Heart left ventricle (tissue), 16 donors: ENCODE data around the gene RSPH1. TPM values are rescaled to one million over a fixed set of nuclear protein-coding genes. Genes with fewer than 3 reads are reported as not detected.

ENCODE experiments used
- ATAC-seq, 4 donors: fragments of 200-7000 bp; cut with Tn5 transposase; one replicate each; pipeline ENCODE4 v1.9.1; 2020 to 2022; ENCODE audit warnings: moderate library complexity in 4 of 4, mild to moderate bottlenecking in 3 of 4, moderate number of reproducible peaks in 1 of 4
- DNase-seq, 5 donors: peaks; one replicate each; pipeline ENCODE4 v3.0.0-alpha.2; 2020
- H3K27ac ChIP-seq, 12 donors: fragments of 200-600 bp; sonication (generic) in 4 of 12; one replicate each; pipeline versions ENCODE4 v1.5.0 to v1.8.0; 2016 to 2022; ENCODE audit warnings: mild to moderate bottlenecking in 2 of 12
- H3K27me3 ChIP-seq, 9 donors: fragments of 200-600 bp; sonication (generic) in 2 of 9; one replicate each; pipeline versions ENCODE4 v1.5.1 to v1.8.0; 2016 to 2022; ENCODE audit warnings: mild to moderate bottlenecking in 3 of 9
- H3K36me3 ChIP-seq, 9 donors: fragments of 200-600 bp; sonication (generic) in 2 of 9; one replicate each; pipeline versions ENCODE4 v1.5.0 to v1.8.0; 2018 to 2022; ENCODE audit warnings: mild to moderate bottlenecking in 2 of 9
- H3K4me1 ChIP-seq, 12 donors: fragments of 200-600 bp; sonication (generic) in 4 of 12; one replicate each; pipeline versions ENCODE4 v1.5.0 to v1.8.0; 2016 to 2022; ENCODE audit warnings: mild to moderate bottlenecking in 3 of 12
- H3K4me3 ChIP-seq, 12 donors: fragments of 200-600 bp; sonication (generic) in 4 of 12; one replicate each; pipeline versions ENCODE4 v1.5.0 to v1.8.0; 2017 to 2022; ENCODE audit warnings: mild to moderate bottlenecking in 9 of 12, moderate library complexity in 4 of 12
- H3K9me3 ChIP-seq, 12 donors: fragments of 200-600 bp; sonication (generic) in 4 of 12; one replicate each; pipeline versions ENCODE4 v1.5.0 to v1.8.0; 2016 to 2022; ENCODE audit warnings: mild to moderate bottlenecking in 1 of 12
- POLR2A ChIP-seq, 2 donors: fragments of 450-650 bp; IDR thresholded peaks; one replicate each; pipeline ENCODE4 v1.6.1; 2017; ENCODE audit warnings: antibody characterized with exemption in 2 of 2, mild to moderate bottlenecking in 2 of 2, moderate library complexity in 2 of 2
- WGBS, 4 donors: extraction: QIAGEN DNeasy Blood & Tissue Kit in 2 of 4; methylation state at CpG; one replicate each; pipeline versions ENCODE4 v1.1.5 to v1.1.7; 2013 to 2018; 5-methylcytosine and 5-hydroxymethylcytosine counted together
- intact Hi-C, 10 donors: fragments of 100-400 bp; cut with DNase I; formaldehyde crosslinking; loops; one replicate each; pipeline versions ENCODE4 v1.11.1 to v1.14.2; 2022
- polyA plus RNA-seq, 2 donors: library from polyadenylated mRNA; stranded (reverse); fragments of 200-250 nt; gene quantifications; one replicate each; pipeline ENCODE4 v1.2.3, GENCODE V29; 2013
- total RNA-seq, 9 donors: library from RNA; depleted of rRNA in 2 of 9; stranded (reverse); fragments of >200 nt in 2 of 9; fragmentation: NEBNext Ultra II Directional in 3 of 9; extraction: Animal tissue kit (Norgen Biotek cat#: 25700) in 3 of 9; gene quantifications; one replicate each; pipeline versions ENCODE4 v1.1.0 to v1.2.4, GENCODE V29; 2016 to 2023
- TF ChIP-seq, protein P1 (sequence below), 12 donors: fragments of 200-600 bp; sonication (generic) in 4 of 12; IDR thresholded peaks; one replicate each; pipeline versions ENCODE4 v1.5.0 to v1.8.0; 2018 to 2022; ENCODE audit warnings: antibody characterized with exemption in 12 of 12, mild to moderate bottlenecking in 5 of 12
- donor health status: ischemic (EF 13 %, LVEDD 7.1; RV severe dilation, severe dysfunction).
- donor health status: healthy with polysubstance abuse.
- donor health status: DM: no; HTN: yes; CAD: no.
- donor health status: DM: no; HTN: no; CAD: no.
- donor health status: ischemic (EF 25% LVEDD 6.9; RV normal size, moderate dysfunction).
- donor health status: ischemic (EF 25% LVEDD 5.7; RV mildly dilated, moderate dysfunction).
- donor health status: healthy.
- donor health status: DM: yes; HTN: yes; CAD: no.
- donor health status: ischemic (EF 35%, LVEDD 5.7; RV mildly dilated, moderate dysfunction).
- donor health status: nonischemic (EF 11% LVEDD 7.7; RV severe dilation, severe dysfunction).
- donor health status: DM: yes; HTN: yes; CAD: no.
- donor health status: PGD.
- donor health status: ischemic (EF 29% LVEDD 5.4; RV normal size, mild dysfunction).
- donor health status: nonischemic (EF 23%, LVEDD 6.1; RV moderate dilation, normal function).

Gene RSPH1
- total and polyA plus RNA-seq, 11 donors, result 0.11 to 0.18 TPM; not detected in 9

DNA sequence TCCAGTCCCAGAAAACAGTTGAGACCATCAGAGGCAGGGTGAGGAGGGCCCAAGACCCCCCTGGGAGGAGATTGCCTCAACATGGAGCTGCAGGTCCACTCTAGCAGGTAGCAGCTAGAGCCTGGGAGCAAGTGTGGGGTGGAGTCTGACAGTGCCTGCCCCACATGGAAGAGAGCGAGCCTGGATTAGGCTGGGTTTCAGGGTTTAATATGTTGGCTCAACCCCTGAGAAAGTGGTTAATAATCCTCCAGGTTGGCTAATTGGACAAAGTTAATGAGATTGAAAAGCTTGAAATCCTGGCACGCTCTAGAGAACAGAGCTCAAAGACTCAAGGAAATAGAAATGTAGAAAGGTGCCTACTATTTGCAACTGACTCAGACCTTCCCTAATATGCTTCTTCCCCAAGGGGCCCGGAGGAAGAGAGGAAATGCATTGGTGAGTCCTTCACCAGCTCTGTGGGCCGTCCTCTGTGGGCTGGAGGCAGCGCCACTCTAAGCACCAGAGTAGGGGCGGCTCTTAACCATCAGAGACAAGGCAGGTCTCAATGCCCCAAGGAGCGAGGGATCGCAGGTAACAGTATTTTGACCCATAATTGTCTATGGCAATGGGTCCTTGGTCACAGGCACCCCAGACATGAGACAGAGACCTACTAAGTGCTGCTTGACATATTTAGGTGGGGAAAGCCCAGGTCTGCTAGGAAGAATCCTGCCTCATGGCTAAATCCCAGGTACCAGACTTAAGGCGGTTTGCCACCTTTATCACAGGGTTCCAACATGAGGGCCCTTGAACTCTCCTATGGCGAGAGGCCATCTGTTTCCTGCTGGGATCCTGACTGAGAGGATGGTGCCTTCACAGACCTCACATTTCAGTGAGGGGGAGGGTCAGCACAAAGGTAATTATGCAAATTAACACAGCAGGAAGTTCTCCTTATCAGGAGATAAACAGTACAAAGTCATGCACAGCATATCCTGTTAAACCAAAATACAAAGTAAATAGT is 33.8 kb downstream of the RSPH1 start:
- Histone ChIP-seq H3K4me1 (peaks cover 0 to 22% (median 0%) of the 10 kb centered on the region in 12 donors), H3K4me3 (no peak overlapping the region), H3K36me3 (no peaks in the 10 kb centered on the region), H3K27me3 (no peaks in the 10 kb centered on the region), H3K9me3 (no peaks in the 10 kb centered on the region), H3K27ac (no peak overlapping the region)
- ATAC-seq, result no peak
- WGBS, 4 donors, result 76 to 84% (median 81%) methylated on average over 10 of the region's 10 CpGs
- TF ChIP-seq, protein P1, sequence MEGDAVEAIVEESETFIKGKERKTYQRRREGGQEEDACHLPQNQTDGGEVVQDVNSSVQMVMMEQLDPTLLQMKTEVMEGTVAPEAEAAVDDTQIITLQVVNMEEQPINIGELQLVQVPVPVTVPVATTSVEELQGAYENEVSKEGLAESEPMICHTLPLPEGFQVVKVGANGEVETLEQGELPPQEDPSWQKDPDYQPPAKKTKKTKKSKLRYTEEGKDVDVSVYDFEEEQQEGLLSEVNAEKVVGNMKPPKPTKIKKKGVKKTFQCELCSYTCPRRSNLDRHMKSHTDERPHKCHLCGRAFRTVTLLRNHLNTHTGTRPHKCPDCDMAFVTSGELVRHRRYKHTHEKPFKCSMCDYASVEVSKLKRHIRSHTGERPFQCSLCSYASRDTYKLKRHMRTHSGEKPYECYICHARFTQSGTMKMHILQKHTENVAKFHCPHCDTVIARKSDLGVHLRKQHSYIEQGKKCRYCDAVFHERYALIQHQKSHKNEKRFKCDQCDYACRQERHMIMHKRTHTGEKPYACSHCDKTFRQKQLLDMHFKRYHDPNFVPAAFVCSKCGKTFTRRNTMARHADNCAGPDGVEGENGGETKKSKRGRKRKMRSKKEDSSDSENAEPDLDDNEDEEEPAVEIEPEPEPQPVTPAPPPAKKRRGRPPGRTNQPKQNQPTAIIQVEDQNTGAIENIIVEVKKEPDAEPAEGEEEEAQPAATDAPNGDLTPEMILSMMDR (IDR thresholded peaks at IDR 0.05), result no peak
- no peak for TF ChIP-seq POLR2A (IDR thresholded peaks at IDR 0.05)
- no peak for DNase-seq
- intact Hi-C loops, result no loop called here

GRCh38 chr21:42461185-42461520 is 34.9 kb downstream of the RSPH1 start:
- no peaks in the 10 kb centered on the region for H3K36me3 ChIP-seq
- intact Hi-C loops, result no loop called here
- TF ChIP-seq, protein P1 (IDR thresholded peaks at IDR 0.05), result no peak
- no peak for TF ChIP-seq POLR2A (IDR thresholded peaks at IDR 0.05)
- H3K27ac ChIP-seq, result no peak overlapping the region
- no peaks in the 10 kb centered on the region for H3K27me3 ChIP-seq
- H3K9me3 ChIP-seq, result no peaks in the 10 kb centered on the region
- DNase-seq (no peak), ATAC-seq (no peak)
- no peak overlapping the region for H3K4me3 ChIP-seq
- 65 to 78% (median 75%) methylated on average over 4 to 5 of the region's 5 CpGs for whole genome bisulfite sequencing, 4 donors
- peaks cover 0 to 22% (median 0%) of the 10 kb centered on the region in 12 donors for H3K4me1 ChIP-seq

DNA sequence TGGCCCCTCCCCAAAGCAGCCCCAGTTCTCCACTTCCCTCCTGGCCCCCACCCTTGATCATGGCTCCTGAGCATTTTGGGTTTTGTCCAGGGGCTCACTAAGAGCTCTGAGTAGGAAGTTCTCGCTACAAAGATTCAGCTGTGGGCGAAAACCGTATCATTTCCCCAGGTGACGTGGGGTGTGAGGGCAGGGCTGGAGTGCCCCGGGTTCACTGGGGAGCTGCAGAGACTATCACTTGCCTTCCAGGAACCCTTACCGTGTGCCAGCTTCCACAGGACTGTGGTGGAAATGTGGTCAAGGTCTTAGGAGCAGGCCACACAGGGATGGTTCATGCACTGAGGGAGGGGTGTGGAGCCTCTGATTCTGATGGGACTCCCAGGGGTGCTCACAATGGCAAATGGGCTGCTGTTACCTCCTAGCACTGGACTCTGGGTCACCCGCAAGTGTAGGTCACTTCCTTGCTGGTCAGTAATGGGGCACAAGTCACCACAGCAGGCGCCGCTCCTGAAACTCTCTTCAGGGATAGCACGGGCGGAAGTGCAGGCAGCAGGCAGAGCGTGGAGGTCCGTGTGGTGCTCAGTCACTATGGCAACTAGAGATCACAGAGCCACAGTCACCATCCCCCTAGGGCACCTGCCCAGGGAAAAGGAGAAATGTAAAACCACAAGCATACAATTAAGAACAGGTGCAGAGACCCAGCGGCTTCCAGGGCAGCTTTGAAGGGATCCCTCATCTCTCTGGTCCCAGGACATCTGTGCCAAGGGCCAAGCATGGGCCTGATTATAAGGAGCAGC is 35.4 kb downstream of the RSPH1 start:
- TF ChIP-seq, protein P1 (IDR thresholded peaks at IDR 0.05), result no peak
- no peak for TF ChIP-seq POLR2A (IDR thresholded peaks at IDR 0.05)
- no peak for DNase-seq
- Histone ChIP-seq H3K9me3 (no peaks in the 10 kb centered on the region), H3K36me3 (no peaks in the 10 kb centered on the region), H3K27ac (no peak overlapping the region), H3K4me1 (peaks cover 0 to 18% (median 0%) of the 10 kb centered on the region in 12 donors), H3K4me3 (no peak overlapping the region), H3K27me3 (no peaks in the 10 kb centered on the region)
- WGBS, 4 donors, result 71 to 83% (median 74%) methylated on average over 10 to 14 of the region's 14 CpGs
- intact Hi-C loops, result no loop called here
- ATAC-seq, result no peak
